ENCODE results near the gene IL12A.

IL12A gene

DNA sequence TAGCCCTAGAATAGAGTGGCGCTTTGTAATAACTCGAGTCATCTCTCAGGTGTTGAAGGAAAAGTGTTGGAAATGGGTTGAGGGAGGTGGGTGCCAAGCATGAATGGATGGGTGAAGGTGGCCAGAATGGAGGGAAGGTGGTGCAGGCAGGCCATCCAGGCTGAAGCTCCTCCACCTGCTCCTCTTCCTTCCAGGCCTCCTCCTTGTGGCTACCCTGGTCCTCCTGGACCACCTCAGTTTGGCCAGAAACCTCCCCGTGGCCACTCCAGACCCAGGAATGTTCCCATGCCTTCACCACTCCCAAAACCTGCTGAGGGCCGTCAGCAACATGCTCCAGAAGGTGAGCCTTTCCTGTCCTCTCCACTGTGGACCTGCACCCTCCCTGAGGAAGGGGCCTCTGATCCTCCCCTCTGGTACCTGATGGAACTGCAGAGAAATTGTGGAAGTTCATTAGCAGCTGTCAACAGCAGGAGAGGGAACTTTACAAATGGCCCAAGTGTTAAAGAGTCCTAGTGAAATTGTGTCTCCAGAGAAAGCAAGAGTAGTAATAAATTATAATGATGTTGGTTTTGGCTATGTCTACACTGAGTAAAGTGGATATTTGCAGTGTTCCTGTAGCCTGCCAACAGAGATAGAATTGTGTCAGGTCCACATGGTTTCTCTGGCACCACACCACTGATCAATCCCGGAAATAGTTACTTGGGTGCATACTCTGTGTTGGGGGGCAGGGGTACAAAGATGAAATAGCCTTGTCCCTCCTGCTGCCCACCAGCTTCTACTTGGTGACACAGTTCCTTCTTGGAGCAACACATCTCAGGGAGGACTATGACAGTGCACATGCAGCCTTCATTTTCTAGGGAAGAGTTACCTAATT, 1.6 kb downstream of the IL12A start:
- H3K4me3 ChIP-seq, result no peak overlapping the region
- no peak overlapping the region for H3K4me2 ChIP-seq
- no peak overlapping the region for H3K27ac ChIP-seq
- no peak for TF ChIP-seq Cebpa-rat (IDR thresholded peaks at IDR 0.05)
- H3K4me1 ChIP-seq, result peaks cover 8% of the 10 kb centered on the region; the same call in 1 of the 2 replicates
- no peaks in the 10 kb centered on the region for H4K20me1 ChIP-seq
- H3K9me3 ChIP-seq, result no peaks in the 10 kb centered on the region
- H3K27me3 ChIP-seq, result peaks cover 24% of the 10 kb centered on the region
- H3K36me3 ChIP-seq, result no peaks in the 10 kb centered on the region
- H3K9ac ChIP-seq, result no peak overlapping the region

DNA sequence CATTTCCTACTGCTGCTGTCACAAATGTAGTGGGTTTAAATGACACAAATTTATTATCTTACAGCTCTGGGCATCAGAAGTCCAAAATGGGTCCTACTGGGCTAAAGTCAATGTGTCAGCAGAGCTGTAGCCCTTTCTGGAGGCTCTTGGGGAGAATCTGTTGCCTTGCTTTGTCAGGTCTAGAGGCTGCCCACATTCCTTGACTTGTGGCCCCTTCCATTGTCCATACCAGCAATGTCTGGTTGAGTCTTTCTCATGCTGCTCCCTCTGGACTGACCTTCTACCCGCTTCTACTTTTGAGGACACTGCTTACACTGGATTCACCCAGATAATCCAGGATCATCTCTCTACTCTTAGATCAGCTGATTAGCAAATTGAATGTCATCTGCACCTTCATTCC, 3.0 kb downstream of the IL12A start:
- Histone ChIP-seq H3K4me2 (no peak overlapping the region), H3K4me3 (no peak overlapping the region), H3K4me1 (peaks cover 8% of the 10 kb centered on the region; the same call in 1 of the 2 replicates), H4K20me1 (no peaks in the 10 kb centered on the region), H3K36me3 (no peaks in the 10 kb centered on the region), H3K9me3 (no peaks in the 10 kb centered on the region), H3K27me3 (peaks cover 24% of the 10 kb centered on the region), H3K9ac (no peak overlapping the region), H3K27ac (no peak overlapping the region)
- no peak for TF ChIP-seq Cebpa-rat (IDR thresholded peaks at IDR 0.05)

DNA sequence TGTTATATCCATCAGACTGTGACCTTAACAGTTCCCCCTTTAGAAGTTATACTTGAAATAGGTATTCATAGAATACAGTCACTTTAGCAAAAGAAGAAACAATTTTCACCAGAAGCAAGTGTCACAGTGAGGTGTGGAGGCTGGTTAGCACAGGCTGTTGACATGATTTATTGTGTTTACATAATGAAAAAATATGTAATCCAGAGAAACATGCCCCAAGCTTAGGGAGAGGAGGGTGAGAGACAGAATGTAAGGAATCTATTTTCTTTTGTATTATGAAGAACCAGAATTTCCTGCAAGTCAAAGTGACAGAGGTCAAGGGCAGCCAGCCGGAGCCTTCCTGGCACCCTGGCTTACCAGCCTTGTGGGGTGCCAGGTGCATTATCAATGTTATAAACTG, 4.0 kb downstream of the IL12A start:
- Histone ChIP-seq H3K4me1 (peaks cover 8% of the 10 kb centered on the region; the same call in 1 of the 2 replicates), H3K4me2 (no peak overlapping the region), H3K9me3 (no peaks in the 10 kb centered on the region), H3K4me3 (no peak overlapping the region), H3K36me3 (no peaks in the 10 kb centered on the region), H3K27ac (no peak overlapping the region), H3K27me3 (peaks cover 24% of the 10 kb centered on the region), H3K9ac (no peak overlapping the region), H4K20me1 (no peaks in the 10 kb centered on the region)
- no peak for TF ChIP-seq Cebpa-rat (IDR thresholded peaks at IDR 0.05)

DNA sequence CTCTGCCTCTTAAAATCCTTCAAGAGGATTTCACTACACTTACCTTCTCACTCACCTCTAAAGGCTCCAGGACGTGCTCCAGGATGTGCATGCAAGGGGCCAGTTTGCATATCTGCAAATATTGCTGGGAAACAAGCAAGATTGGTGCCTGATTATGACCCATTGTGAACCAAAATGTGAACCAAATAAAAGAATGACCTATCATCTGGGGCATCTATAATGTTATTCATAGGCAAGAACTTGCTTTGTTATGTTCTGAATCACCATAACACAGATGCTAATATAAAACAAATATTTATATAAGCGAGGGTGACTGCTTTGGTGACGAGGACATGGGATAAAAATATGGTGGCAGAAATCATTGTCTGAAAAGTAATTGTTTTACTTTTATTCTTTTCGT, 5.5 kb downstream of the IL12A start:
- no peaks in the 10 kb centered on the region for H4K20me1 ChIP-seq
- no peak overlapping the region for H3K27ac ChIP-seq
- H3K4me3 ChIP-seq, result no peak overlapping the region
- peaks cover 10% of the 10 kb centered on the region for H3K27me3 ChIP-seq
- TF ChIP-seq Cebpa-rat (IDR thresholded peaks at IDR 0.05), result no peak
- no peaks in the 10 kb centered on the region for H3K9me3 ChIP-seq
- no peak overlapping the region for H3K9ac ChIP-seq
- H3K4me1 ChIP-seq, result no peaks in the 10 kb centered on the region
- H3K4me2 ChIP-seq, result no peak overlapping the region
- H3K36me3 ChIP-seq, result no peaks in the 10 kb centered on the region

DNA sequence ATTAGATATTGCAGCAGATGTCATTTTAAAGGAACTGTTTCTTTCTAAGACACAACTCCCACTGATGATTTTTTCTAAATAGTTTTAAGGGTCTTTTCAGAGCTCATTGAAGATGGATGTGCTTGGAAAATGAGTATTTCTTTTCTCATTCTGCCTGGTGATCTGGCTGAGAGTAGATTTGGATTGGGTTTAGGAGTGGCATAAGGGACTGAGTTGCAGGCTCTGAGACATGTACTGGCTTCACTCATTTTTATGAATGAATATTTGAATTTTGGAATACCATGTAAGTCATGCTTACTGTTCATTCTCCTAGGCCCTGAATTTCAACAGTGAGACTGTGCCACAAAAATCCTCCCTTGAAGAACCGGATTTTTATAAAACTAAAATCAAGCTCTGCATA, 6.5 kb downstream of the IL12A start:
- Histone ChIP-seq H3K36me3 (no peaks in the 10 kb centered on the region), H3K4me3 (no peak overlapping the region), H4K20me1 (no peaks in the 10 kb centered on the region), H3K27ac (no peak overlapping the region), H3K27me3 (0 out of 2 replicates have a peak, but pooled peaks cover 1% of the 10 kb centered on the region), H3K9ac (no peak overlapping the region), H3K4me1 (no peaks in the 10 kb centered on the region), H3K4me2 (no peak overlapping the region), H3K9me3 (no peaks in the 10 kb centered on the region)
- no peak for TF ChIP-seq Cebpa-rat (IDR thresholded peaks at IDR 0.05)

DNA sequence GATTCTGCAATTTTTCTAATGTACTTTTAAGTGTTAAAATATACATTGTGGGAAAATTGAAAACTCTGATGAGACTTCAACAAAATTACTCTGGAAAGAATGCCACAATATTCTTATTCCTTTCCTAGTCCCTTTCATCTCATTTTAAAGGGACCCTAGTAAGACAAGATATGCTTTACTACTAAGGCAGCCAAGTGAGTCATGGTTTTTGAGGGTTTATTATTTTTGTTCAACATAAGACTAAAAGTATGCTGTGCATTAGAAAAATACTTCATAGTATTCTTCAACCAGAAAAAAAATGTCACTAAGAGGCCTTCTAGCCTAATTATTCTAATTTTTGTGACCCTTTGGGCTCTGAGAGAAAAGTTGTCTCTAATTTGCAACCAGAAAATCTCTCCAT, 7.4 kb downstream of the IL12A start:
- Histone ChIP-seq H3K27me3 (no peaks in the 10 kb centered on the region), H3K9me3 (no peaks in the 10 kb centered on the region), H3K27ac (no peak overlapping the region), H3K4me3 (no peak overlapping the region), H3K9ac (no peak overlapping the region), H4K20me1 (no peaks in the 10 kb centered on the region), H3K4me2 (no peak overlapping the region), H3K4me1 (no peaks in the 10 kb centered on the region), H3K36me3 (no peaks in the 10 kb centered on the region)
- TF ChIP-seq Cebpa-rat (IDR thresholded peaks at IDR 0.05), result no peak

DNA sequence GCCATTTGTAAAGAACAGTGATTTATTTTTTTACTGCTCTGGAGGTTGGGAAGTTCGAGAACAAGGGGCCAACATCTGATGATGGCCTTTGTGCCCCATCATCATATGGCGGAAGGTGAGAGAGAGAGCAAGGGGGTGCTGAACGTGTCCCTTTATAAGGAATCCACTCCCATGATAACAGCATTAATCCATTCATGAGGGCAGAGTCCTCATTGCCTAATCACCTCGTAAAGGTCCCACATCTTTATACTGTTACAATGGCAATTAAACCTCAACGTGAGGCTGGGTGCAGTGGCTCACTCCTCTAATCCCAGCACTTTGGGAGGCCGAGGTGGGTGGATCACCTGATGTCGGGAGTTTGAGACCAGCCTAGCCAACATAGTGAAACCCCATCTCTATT, 8.3 kb downstream of the IL12A start:
- H3K4me2 ChIP-seq, result no peak overlapping the region
- H3K27ac ChIP-seq, result no peak overlapping the region
- H3K36me3 ChIP-seq, result no peaks in the 10 kb centered on the region
- H4K20me1 ChIP-seq, result no peaks in the 10 kb centered on the region
- peaks cover 7% of the 10 kb centered on the region for H3K4me1 ChIP-seq
- no peaks in the 10 kb centered on the region for H3K27me3 ChIP-seq
- TF ChIP-seq Cebpa-rat (IDR thresholded peaks at IDR 0.05), result no peak
- H3K9ac ChIP-seq, result no peak overlapping the region
- H3K9me3 ChIP-seq, result no peaks in the 10 kb centered on the region
- H3K4me3 ChIP-seq, result no peak overlapping the region

DNA sequence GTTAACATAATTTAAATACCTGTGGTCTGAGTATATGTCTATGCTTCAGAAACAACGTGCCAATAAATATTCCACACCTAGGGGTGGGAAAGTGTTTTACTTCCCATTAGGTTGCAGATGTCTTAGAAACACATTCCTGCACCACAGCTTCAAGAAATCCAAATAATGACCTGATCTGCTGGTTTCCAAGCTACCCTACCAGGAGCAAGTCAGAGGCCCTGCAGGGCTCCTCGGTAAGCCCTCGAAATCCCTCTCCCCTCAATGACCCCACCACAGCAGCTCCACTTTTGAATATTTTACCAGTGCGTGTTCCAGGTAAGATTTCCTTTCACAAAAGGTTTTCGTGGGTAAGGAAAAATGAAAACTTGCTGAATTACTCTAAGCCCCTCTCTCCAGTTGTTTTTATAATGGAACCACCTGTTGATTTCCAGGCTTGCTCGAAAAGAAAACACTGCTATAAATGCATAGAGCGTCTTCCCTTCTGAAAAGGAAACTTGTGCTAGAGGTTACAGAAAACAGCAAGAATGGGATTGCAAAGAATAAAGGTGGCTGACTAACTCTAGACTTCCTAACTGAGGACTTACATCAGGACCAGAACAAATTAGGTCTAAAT, 12.6 kb downstream of the IL12A start:
- H3K4me2 ChIP-seq, result peak overlapping the region; percentile 52; the same call in 1 of the 2 replicates
- no peaks in the 10 kb centered on the region for H3K27me3 ChIP-seq

DNA sequence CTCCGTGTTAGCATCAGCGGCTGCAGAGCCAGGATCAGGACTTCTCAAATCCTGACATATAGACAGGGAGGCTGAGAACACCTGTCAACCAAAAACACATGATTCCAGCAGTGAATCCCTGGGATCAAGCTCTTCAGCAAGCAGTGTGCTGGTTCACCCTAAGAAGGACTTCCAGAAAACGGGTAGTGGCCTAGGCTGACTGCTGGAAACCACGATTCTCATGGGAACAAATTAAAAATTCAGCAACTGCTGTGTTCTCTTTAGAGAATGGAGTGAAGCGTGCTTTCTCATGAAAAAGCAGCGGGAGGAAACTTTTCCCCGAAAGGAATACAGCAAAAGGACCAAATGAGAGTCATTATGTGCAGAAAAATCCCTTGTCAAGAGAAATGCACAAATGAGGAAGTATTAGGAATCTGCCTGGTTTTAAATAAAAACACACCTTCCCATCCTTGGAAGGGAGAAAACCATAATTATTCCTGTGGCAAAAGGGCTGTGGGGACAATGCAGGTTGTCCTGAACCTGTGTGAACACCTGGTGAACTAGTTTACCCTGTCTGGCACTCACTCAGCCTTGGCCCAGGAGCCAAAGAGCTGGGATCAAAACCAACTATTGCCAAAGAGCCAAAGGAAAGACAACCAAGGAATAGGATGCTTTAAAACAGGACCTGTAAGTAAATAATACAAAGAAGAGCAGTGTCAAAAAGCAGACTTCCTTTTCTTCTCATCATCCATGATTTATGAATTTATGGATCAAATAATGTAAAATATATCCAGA, 13.4 kb downstream of the IL12A start:
- no peaks in the 10 kb centered on the region for H3K36me3 ChIP-seq
- no peak for TF ChIP-seq Cebpa-rat (IDR thresholded peaks at IDR 0.05)
- peak overlapping the region; percentile 52 for H3K4me2 ChIP-seq
- no peak overlapping the region for H3K4me3 ChIP-seq
- H3K9ac ChIP-seq, result no peak overlapping the region
- no peak overlapping the region for H3K27ac ChIP-seq
- peaks cover 16% of the 10 kb centered on the region for H3K4me1 ChIP-seq
- H3K27me3 ChIP-seq, result no peaks in the 10 kb centered on the region
- H3K9me3 ChIP-seq, result no peaks in the 10 kb centered on the region
- no peaks in the 10 kb centered on the region for H4K20me1 ChIP-seq

More for the DNA sequence above, 12.6 kb downstream of the IL12A start:
- Histone ChIP-seq H3K4me3 (no peak overlapping the region), H3K36me3 (no peaks in the 10 kb centered on the region), H3K27ac (no peak overlapping the region), H4K20me1 (no peaks in the 10 kb centered on the region), H3K4me1 (peaks cover 16% of the 10 kb centered on the region), H3K9me3 (no peaks in the 10 kb centered on the region), H3K9ac (no peak overlapping the region)
- TF ChIP-seq Cebpa-rat (IDR thresholded peaks at IDR 0.05), result no peak
